NCI-H524 treated with DMSO at 0.1 percent for 48 hours (cell line): ENCODE results near the gene ARHGEF28.
A peak's percentile ranks its signal among the peaks of the same experiment; 100 is the strongest.

Source experiments
- DNase-seq: peaks from one replicate; lab custom pipeline; 2025; lab: John Stamatoyannopoulos, UW

ARHGEF28 gene

GRCh38 chr5:73969195-73970036, 343.4 kb downstream of the ARHGEF28 start:
- no peak for DNase-seq

GRCh38 chr5:73971326-73971725, 345.3 kb downstream of the ARHGEF28 start:
- DNase-seq, result no peak

GRCh38 chr5:73973135-73973534, 347.1 kb downstream of the ARHGEF28 start:
- DNase-seq, result no peak

- no peak for DNase-seq
Observed at GRCh38 chr5:73974871-73975360, 348.9 kb downstream of the ARHGEF28 start.

- DNase-seq, result no peak
Observed at GRCh38 chr5:73975845-73976244, 349.8 kb downstream of the ARHGEF28 start.

GRCh38 chr5:73977146-73977545, 351.1 kb downstream of the ARHGEF28 start:
- no peak for DNase-seq

- no peak for DNase-seq
Observed at GRCh38 chr5:73979321-73979720, 353.3 kb downstream of the ARHGEF28 start.

- DNase-seq, result peak; percentile 97
Observed at GRCh38 chr5:73981704-73982103, 355.7 kb downstream of the ARHGEF28 start.

GRCh38 chr5:73983644-73984043, 357.6 kb downstream of the ARHGEF28 start:
- DNase-seq, result no peak

GRCh38 chr5:73985145-73985544, 359.1 kb downstream of the ARHGEF28 start:
- DNase-seq, result no peak

- DNase-seq, result no peak
Observed at GRCh38 chr5:73986729-73987128, 360.7 kb downstream of the ARHGEF28 start.

GRCh38 chr5:73987915-73988314, 361.9 kb downstream of the ARHGEF28 start:
- DNase-seq, result no peak

GRCh38 chr5:73989956-73990355, 364.0 kb downstream of the ARHGEF28 start:
- DNase-seq, result no peak
